T-cell (primary cell): ENCODE measurements around the gene KRTAP10-8. TPM values are rescaled to one million over a fixed set of nuclear protein-coding genes. Genes with fewer than 3 reads are reported as not detected.
A peak's percentile ranks its signal among the peaks of the same experiment; 100 is the strongest.
"Not testable (repeated sequence)": the region's sequence is repeated elsewhere in the genome, so short reads cannot be mapped to it uniquely, and the experiment has no call there.

Experiments
- ATAC-seq, 4 experiments: fragments of 200-7000 bp in 3 of 4; fragments of 150-1000 bp in 1 of 4; cut with Tn5 transposase; replicated peaks in 1 of 4; 1 replicate in 3 of 4; 2 replicates in 1 of 4; pipeline ENCODE4 v1.10.0; 2021; ENCODE audit warnings: moderate library complexity in 3 of 4, mild to moderate bottlenecking in 2 of 4, moderate number of reproducible peaks in 1 of 4
- CTCF ChIA-PET, 2 donors: fragments of 300-600 bp; sonication (Branson Sonifier 250); formaldehyde crosslinking; loops; one replicate each; lab custom pipeline; 2022; ENCODE audit warnings: antibody characterized with exemption in 2 of 2; lab: Charles Lee
- POLR2A ChIA-PET, 2 donors: fragments of 300-600 bp; sonication (Branson Sonifier 250); formaldehyde crosslinking; loops; one replicate each; lab custom pipeline; 2022; ENCODE audit warnings: antibody characterized with exemption in 2 of 2; lab: Charles Lee
- DNase-seq, 35 experiments: peaks; one replicate each; pipeline versions ENCODE4 v3.0.0 to v3.0.0-alpha.2; 2013 to 2023
- H3K27ac ChIP-seq: one replicate; pipeline ENCODE4 v1.5.1; 2013; ENCODE audit warnings: low read length
- H3K27me3 ChIP-seq, 2 experiments: replicated peaks in 1 of 2; 1 replicate in 1 of 2; 2 replicates in 1 of 2; pipeline versions ENCODE4 v1.6.1 to v1.7.0; 2013; ENCODE audit warnings: low read length in 1 of 2, mixed read lengths in 1 of 2; ENCODE audit not compliant: control insufficient read depth in 2 of 2, insufficient read depth in 2 of 2; ENCODE audit errors: extremely low read depth in 1 of 2
- H3K36me3 ChIP-seq, 2 donors: 1 replicate in 1 of 2; 2 replicates in 1 of 2; pipeline versions ENCODE4 v1.6.1 to v1.7.0; 2013; ENCODE audit warnings: low read length in 1 of 2; ENCODE audit not compliant: control insufficient read depth in 2 of 2, insufficient read depth in 1 of 2; ENCODE audit errors: extremely low read depth in 1 of 2
- H3K4me1 ChIP-seq, 2 experiments: 1 replicate in 1 of 2; 2 replicates in 1 of 2; pipeline versions ENCODE4 v1.6.1 to v1.7.0; 2013; ENCODE audit warnings: low read length in 2 of 2, mixed read lengths in 1 of 2; ENCODE audit not compliant: insufficient read depth in 2 of 2, control insufficient read depth in 1 of 2; ENCODE audit errors: extremely low read depth in 1 of 2
- H3K4me3 ChIP-seq, 2 donors: 1 replicate in 1 of 2; 2 replicates in 1 of 2; pipeline versions ENCODE4 v1.5.1 to v1.7.0; 2013; ENCODE audit warnings: mild to moderate bottlenecking in 2 of 2, low read length in 1 of 2, moderate library complexity in 1 of 2; ENCODE audit not compliant: control insufficient read depth in 1 of 2; ENCODE audit errors: extremely low read depth in 1 of 2
- H3K9me3 ChIP-seq: 2 replicates; pipeline ENCODE4 v1.7.0; 2013
- H3K27ac Mint-ChIP-seq, 2 donors: one replicate each; pipeline ENCODE4 v1.8.0; 2020 to 2021; ENCODE audit warnings: mild to moderate bottlenecking in 2 of 2, mixed read lengths in 2 of 2
- H3K27me3 Mint-ChIP-seq, 2 donors: one replicate each; pipeline ENCODE4 v1.8.0; 2021 to 2022; ENCODE audit warnings: mixed read lengths in 2 of 2
- H3K36me3 Mint-ChIP-seq: one replicate; pipeline ENCODE4 v1.8.0; 2021; ENCODE audit warnings: mixed read lengths
- H3K4me1 Mint-ChIP-seq, 3 donors: one replicate each; pipeline ENCODE4 v1.8.0; 2020 to 2022; ENCODE audit warnings: mixed read lengths in 3 of 3, mild to moderate bottlenecking in 1 of 3
- H3K4me3 Mint-ChIP-seq, 3 donors: one replicate each; pipeline ENCODE4 v1.8.0; 2020 to 2022; ENCODE audit warnings: mild to moderate bottlenecking in 3 of 3, mixed read lengths in 3 of 3, moderate library complexity in 3 of 3
- H3K9me3 Mint-ChIP-seq, 3 donors: one replicate each; pipeline ENCODE4 v1.8.0; 2020 to 2022; ENCODE audit warnings: mixed read lengths in 3 of 3
- WGBS: methylation state at CpG from one replicate; pipeline ENCODE4 v1.1.5; 2013; ENCODE audit warnings: missing lambda C conversion rate; ENCODE audit not compliant: insufficient coverage; 5-methylcytosine and 5-hydroxymethylcytosine counted together
- total RNA-seq, 35 experiments: library from RNA in 6 of 35; stranded (reverse) in 6 of 35; fragments of 120-200 nt in 1 of 35; gene quantifications; one replicate each; pipeline versions ENCODE4 v1.2.1 to v1.2.4 and lab custom pipeline; 2013 to 2026

Gene KRTAP10-8
- total RNA-seq, 5 donors from 2014 or later (not counting 1 experiment from before 2014, with no cell fraction given), result not detected

DNA sequence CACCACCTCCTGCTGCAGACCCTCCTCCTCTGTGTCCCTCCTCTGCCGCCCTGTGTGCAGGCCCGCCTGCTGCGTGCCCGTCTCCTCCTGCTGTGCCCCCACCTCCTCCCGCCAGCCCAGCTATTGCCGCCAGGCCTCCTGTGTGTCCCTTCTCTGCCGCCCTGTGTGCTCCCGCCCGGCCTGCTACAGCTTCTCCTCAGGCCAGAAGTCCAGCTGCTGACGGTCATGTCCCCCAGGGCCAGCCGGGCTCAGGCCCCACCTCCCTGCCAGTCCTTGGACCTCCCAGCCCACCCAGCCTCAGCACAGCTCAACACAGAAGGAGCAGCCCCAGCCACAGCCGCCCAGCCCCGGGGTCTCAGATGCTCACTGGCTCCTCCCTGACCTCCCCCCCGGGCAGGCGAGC lies 16.0 kb downstream of the KRTAP10-8 start:
- peaks cover 9 to 58% of the 10 kb centered on the region in 2 experiments for H3K4me1 ChIP-seq
- POLR2A ChIA-PET, H3K9me3 ChIP-seq, H3K27ac ChIP-seq, H3K27me3 ChIP-seq, H3K4me3 ChIP-seq, CTCF ChIA-PET, H3K27ac Mint-ChIP-seq, H3K4me3 Mint-ChIP-seq, DNase-seq, H3K36me3 ChIP-seq, H3K27me3 Mint-ChIP-seq, ATAC-seq: not testable (repeated sequence)
- 100% methylated on average over 1 of the region's 15 CpGs for WGBS
- Mint-ChIP-seq H3K36me3 (peaks cover 27% of the 10 kb centered on the region), H3K9me3 (peaks cover 33 to 49% (median 38%) of the 10 kb centered on the region in 3 donors), H3K4me1 (peaks cover 15 to 32% (median 31%) of the 10 kb centered on the region in 3 donors)

DNA sequence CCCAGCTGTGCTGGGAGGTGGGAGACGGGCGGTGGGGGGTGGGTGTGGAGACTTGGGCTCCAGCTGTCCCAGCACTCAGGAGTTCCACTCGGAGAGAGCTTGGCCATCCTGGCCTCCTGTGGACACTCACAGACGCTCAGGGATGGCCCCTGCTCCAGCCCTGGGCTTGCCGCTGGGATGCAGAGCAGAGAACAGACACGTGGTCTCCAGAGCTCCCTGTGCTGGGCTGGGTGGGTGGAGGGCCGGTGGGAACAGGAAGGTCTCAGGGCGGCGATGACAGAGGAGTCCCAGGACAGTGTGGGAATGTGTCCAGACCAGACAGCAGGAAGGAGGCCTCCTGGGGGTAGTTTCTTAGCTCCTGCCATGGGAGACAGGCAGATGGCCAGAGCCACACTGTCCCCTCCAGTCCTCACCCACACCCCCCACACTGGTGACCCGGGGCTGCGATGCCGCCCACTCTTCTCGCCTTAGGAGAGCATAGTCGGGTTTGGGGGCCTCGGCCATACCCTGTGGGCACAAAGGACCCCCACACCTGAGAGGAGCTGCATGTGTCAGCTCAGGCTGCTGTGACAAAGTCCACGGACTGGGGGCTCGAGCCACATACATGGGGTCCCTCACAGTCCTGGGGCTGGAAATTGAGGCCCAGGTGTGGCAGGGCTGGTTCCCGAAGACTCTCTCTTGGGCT lies 17.0 kb downstream of the KRTAP10-8 start:
- no peak for DNase-seq
- H3K27ac Mint-ChIP-seq, result no peak overlapping the region
- peaks cover 9 to 58% of the 10 kb centered on the region in 2 experiments for H3K4me1 ChIP-seq
- H3K9me3 Mint-ChIP-seq, result peaks cover 25 to 50% (median 33%) of the 10 kb centered on the region in 3 donors
- peaks cover 3% of the 10 kb centered on the region for H3K9me3 ChIP-seq
- POLR2A ChIA-PET, result interaction anchor here in 1 of 2 donors (0.6 kb wide), 1 partner anchor 18 kb away, joined by 5 read pairs; no protein-coding TSS in a partner anchor
- peaks cover 27% of the 10 kb centered on the region for H3K36me3 Mint-ChIP-seq
- 89% methylated on average over 13 of the region's 18 CpGs for WGBS
- ATAC-seq, result no peak
- no peaks in the 10 kb centered on the region for H3K36me3 ChIP-seq
- CTCF ChIA-PET, result interaction anchor here in 1 of 2 donors (0.6 kb wide), 2 partner anchors 10 to 113 kb away, joined by 3 read pairs; no protein-coding TSS in a partner anchor
- H3K4me3 ChIP-seq, result no peak overlapping the region
- no peak overlapping the region for H3K4me3 Mint-ChIP-seq
- H3K27me3 Mint-ChIP-seq, result no peaks in the 10 kb centered on the region
- no peak overlapping the region for H3K27ac ChIP-seq
- no peaks in the 10 kb centered on the region for H3K27me3 ChIP-seq
- H3K4me1 Mint-ChIP-seq, result peaks cover 15 to 32% (median 31%) of the 10 kb centered on the region in 3 donors

DNA sequence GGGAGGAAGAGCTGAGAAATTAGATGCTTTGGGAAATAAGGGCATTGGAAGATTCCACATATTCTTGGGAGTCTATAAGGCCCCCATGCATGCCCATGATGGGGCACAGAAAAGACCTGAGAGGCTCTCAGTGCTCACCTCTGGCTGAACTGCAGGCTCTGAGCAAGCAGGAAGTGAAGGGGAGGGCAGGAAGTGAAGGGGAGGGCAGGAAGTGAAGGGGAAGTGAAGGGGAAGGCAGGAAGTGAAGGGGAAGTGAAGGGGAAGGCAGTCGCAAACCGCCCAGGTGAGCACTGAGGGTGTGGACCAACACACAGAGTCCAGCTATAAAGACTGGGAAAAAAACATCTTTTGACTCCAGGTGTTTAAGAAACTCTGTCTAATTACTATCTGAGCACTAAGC lies 18.6 kb downstream of the KRTAP10-8 start:
- H3K36me3 Mint-ChIP-seq, result peaks cover 23% of the 10 kb centered on the region
- peak in 2 of 4 experiments; percentile 58 to 75 for ATAC-seq
- no peaks in the 10 kb centered on the region for H3K27me3 Mint-ChIP-seq
- ChIA-PET POLR2A (no interaction called here), CTCF (interaction anchor here in 1 of 2 donors (0.6 kb wide), 1 partner anchor 15 kb away, joined by 3 read pairs; no protein-coding TSS in a partner anchor)
- H3K4me1 Mint-ChIP-seq, result peaks cover 15 to 32% (median 31%) of the 10 kb centered on the region in 3 donors
- H3K27me3 ChIP-seq, result no peaks in the 10 kb centered on the region
- WGBS, result no CpG with 5 or more reads among the region's 2 CpGs
- peaks cover 3% of the 10 kb centered on the region for H3K9me3 ChIP-seq
- DNase-seq, result peak in 1 of 35 experiments; percentile 16
- H3K27ac Mint-ChIP-seq, result peak overlapping the region; percentile 72 to 77
- H3K36me3 ChIP-seq, result no peaks in the 10 kb centered on the region
- H3K27ac ChIP-seq, result peak overlapping the region; percentile 72
- H3K9me3 Mint-ChIP-seq, result peaks cover 15 to 39% (median 26%) of the 10 kb centered on the region in 3 donors
- H3K4me3 ChIP-seq, result peak overlapping the region in 1 of 2 donors; percentile 51
- H3K4me3 Mint-ChIP-seq, result peak overlapping the region in 1 of 3 donors; percentile 53
- H3K4me1 ChIP-seq, result peaks cover 9 to 52% of the 10 kb centered on the region in 2 experiments

DNA sequence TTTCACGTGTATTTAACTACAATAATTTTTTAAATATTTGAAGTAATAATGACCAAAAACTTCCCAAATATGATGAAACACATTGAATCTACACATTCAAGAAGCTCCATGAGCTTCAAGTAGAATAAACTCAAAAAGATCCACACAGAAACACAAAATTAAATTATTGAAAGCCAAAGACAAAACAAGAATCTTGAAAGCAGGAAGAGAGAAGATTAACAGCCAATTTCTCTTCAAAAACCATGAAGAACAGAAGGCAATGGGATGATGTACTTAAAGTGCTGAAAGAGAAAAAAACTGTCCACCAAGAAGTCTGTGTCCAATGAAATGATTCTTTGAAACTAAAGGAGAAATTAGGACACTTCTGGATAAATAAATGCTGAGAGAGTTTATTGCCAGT lies 20.2 kb downstream of the KRTAP10-8 start:
- peaks cover 9 to 36% of the 10 kb centered on the region in 2 experiments for H3K4me1 ChIP-seq
- Mint-ChIP-seq H3K9me3 (peaks cover 15 to 39% (median 26%) of the 10 kb centered on the region in 3 donors), H3K27me3 (no peaks in the 10 kb centered on the region), H3K36me3 (peaks cover 23% of the 10 kb centered on the region), H3K27ac (peak overlapping the region in 1 of 2 donors; percentile 7), H3K4me3 (no peak overlapping the region), H3K4me1 (peaks cover 15 to 24% (median 23%) of the 10 kb centered on the region in 3 donors)
- H3K4me3 ChIP-seq, result no peak overlapping the region
- no peak for ATAC-seq
- H3K27ac ChIP-seq, result no peak overlapping the region
- ChIA-PET POLR2A (no interaction called here), CTCF (no interaction called here)
- no CpG with 5 or more reads among the region's 1 CpG for WGBS
- no peaks in the 10 kb centered on the region for H3K36me3 ChIP-seq
- H3K9me3 ChIP-seq, result peaks cover 3% of the 10 kb centered on the region
- H3K27me3 ChIP-seq, result no peaks in the 10 kb centered on the region
- no peak for DNase-seq

DNA sequence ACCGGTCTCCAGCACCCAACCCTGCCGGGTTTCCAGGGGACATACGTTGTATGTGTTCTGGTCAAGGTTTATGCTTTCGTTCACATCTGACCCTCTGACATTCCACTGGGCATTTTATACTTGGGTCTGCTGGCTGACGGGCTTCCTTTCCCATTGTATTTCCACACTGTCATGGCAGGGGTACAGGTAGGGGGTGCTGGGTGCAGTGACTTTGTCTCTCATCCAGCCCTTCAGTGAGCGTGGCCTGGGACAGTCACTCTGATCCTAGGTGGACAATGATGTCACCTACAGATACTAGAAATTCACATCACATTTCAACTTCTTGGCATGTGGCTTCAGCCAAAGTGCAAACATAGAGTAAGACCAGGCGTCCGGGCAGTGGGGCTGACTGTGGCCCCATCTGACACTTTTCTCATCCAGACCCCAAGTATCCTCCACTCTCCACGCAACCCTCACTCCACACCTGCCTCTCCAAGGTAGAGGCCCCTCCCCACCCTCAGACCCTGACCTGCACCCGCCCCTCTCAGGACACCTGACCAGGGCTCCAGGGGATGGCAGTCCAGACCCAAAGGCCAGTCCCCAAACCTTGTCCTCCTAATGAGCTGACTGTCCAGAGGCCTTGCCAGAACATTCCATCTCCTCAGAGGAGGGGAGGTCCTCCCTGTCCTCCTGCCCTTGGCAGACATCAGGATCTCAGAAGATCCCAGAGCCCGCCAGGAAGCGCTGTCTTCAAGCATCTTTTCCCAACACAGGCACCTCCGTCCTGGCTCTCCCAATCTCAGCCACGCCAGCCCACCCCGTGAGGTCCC lies 24.5 kb downstream of the KRTAP10-8 start:
- Histone ChIP-seq H3K4me3 (no peak overlapping the region), H3K27ac (no peak overlapping the region), H3K9me3 (no peaks in the 10 kb centered on the region), H3K4me1 (no peaks in the 10 kb centered on the region), H3K27me3 (peaks cover 0 to 16% of the 10 kb centered on the region in 2 experiments), H3K36me3 (no peaks in the 10 kb centered on the region)
- no peak overlapping the region for H3K4me3 Mint-ChIP-seq
- CTCF ChIA-PET, result no interaction called here
- peaks cover 13% of the 10 kb centered on the region for H3K36me3 Mint-ChIP-seq
- peak in 1 of 35 experiments; percentile 9 for DNase-seq
- 86% methylated on average over 12 of the region's 15 CpGs for WGBS
- H3K27me3 Mint-ChIP-seq, result peaks cover 0 to 11% of the 10 kb centered on the region in 2 donors
- ATAC-seq, result no peak
- H3K9me3 Mint-ChIP-seq, result peaks cover 18 to 35% (median 19%) of the 10 kb centered on the region in 3 donors
- no peak overlapping the region for H3K27ac Mint-ChIP-seq
- no peaks in the 10 kb centered on the region for H3K4me1 Mint-ChIP-seq
- POLR2A ChIA-PET, result no interaction called here
